Breast epithelium (tissue), 4 donors: Measurements from ENCODE around the gene SEPTIN6. TPM values are rescaled to one million over a fixed set of nuclear protein-coding genes. Genes with fewer than 3 reads are reported as not detected.
A peak's percentile ranks its signal among the peaks of the same experiment; 100 is the strongest.

ENCODE experiments used
- DNase-seq, 2 donors: peaks; one replicate each; pipeline ENCODE4 v3.0.0-alpha.2; 2019; ENCODE audit warnings: low spot score in 2 of 2
- H3K27ac ChIP-seq, 2 donors: fragments of 200-600 bp; sonication (generic) in 1 of 2; one replicate each; pipeline ENCODE4 v1.5.1; 2016 to 2019; ENCODE audit warnings: mild to moderate bottlenecking in 1 of 2
- H3K27me3 ChIP-seq, 2 donors: fragments of 200-600 bp; sonication (generic) in 1 of 2; one replicate each; pipeline versions ENCODE4 v1.5.1 to v1.6.0; 2017 to 2019; ENCODE audit warnings: control low read depth in 1 of 2, mild to moderate bottlenecking in 1 of 2
- H3K36me3 ChIP-seq: fragments of 200-600 bp; one replicate; pipeline ENCODE4 v1.5.1; 2019
- H3K4me1 ChIP-seq, 2 donors: fragments of 200-600 bp; sonication (generic); one replicate each; pipeline ENCODE4 v1.5.1; 2016 to 2019; ENCODE audit warnings: control low read depth in 1 of 2
- H3K4me3 ChIP-seq, 3 donors: fragments of 200-600 bp; sonication (generic); 1 replicate in 2 of 3; 2 replicates in 1 of 3; pipeline ENCODE4 v1.5.1; 2016 to 2019; ENCODE audit warnings: mild to moderate bottlenecking in 3 of 3, moderate library complexity in 2 of 3
- H3K9me3 ChIP-seq, 2 donors: fragments of 200-600 bp; sonication (generic) in 1 of 2; one replicate each; pipeline ENCODE4 v1.5.1; 2016 to 2019; ENCODE audit warnings: control low read depth in 1 of 2
- CTCF ChIP-seq, 3 donors: fragments of 450-650 bp; IDR thresholded peaks; one replicate each; pipeline ENCODE4 v1.5.1; 2016 to 2017; ENCODE audit warnings: antibody characterized with exemption in 3 of 3, mild to moderate bottlenecking in 3 of 3, moderate library complexity in 3 of 3
- POLR2A ChIP-seq: fragments of 450-650 bp; IDR thresholded peaks from one replicate; pipeline ENCODE4 v1.6.1; 2016; ENCODE audit warnings: antibody characterized with exemption, mild to moderate bottlenecking, moderate library complexity
- POLR2AphosphoS5 ChIP-seq, 3 donors: sonication (generic); formaldehyde crosslinking; IDR thresholded peaks; one replicate each; pipeline ENCODE4 v1.6.1; 2017; ENCODE audit warnings: antibody characterized with exemption in 3 of 3
- intact Hi-C: fragments of 100-400 bp; cut with DNase I; formaldehyde crosslinking; loops from one replicate; pipeline ENCODE4 v1.15.1; 2023; ENCODE audit warnings: low total_unique reads
- total RNA-seq, 3 donors: library from RNA; depleted of rRNA; stranded (reverse); fragments of >200 nt; gene quantifications; one replicate each; pipeline ENCODE4 v1.1.0, GENCODE V29; 2016

SEPTIN6 gene
- total RNA-seq, 3 donors from 2014 or later: 13.1 to 29.2 (median 23.3) TPM

- no peaks in the 10 kb centered on the region for H3K27me3 ChIP-seq
- intact Hi-C loops: no loop called here
- H3K9me3 ChIP-seq: no peaks in the 10 kb centered on the region
- TF ChIP-seq POLR2AphosphoS5 (IDR thresholded peaks at IDR 0.05) (no peak), CTCF (IDR thresholded peaks at IDR 0.05) (no peak), POLR2A (no peak)
- DNase-seq: no peak
- H3K4me3 ChIP-seq: no peak overlapping the region
- no peak overlapping the region for H3K27ac ChIP-seq
- H3K36me3 ChIP-seq: no peaks in the 10 kb centered on the region
- H3K4me1 ChIP-seq: no peaks in the 10 kb centered on the region
Measured at GRCh38 chrX:119661486-119661885, 31.5 kb downstream of the SEPTIN6 start.

DNA sequence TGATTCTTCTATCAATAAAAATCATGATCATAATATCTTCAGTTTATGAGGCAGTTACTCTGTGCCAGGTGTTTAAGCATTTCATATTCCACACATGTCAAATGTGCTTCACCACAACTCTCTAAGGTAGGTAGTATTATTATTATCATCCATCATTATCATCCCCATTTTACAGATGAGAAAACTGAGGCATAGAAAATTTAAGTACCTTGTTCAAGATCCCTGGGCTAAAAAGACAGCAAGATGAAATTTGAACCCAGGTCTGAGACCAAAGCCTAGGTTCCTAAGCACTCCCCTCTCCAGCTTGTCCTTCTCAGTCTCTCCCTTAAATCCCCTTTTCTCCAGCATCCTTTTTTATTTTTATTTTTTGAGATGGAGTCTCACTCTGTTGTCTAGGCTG is 33.4 kb downstream of the SEPTIN6 start:
- no peaks in the 10 kb centered on the region for H3K4me1 ChIP-seq
- intact Hi-C loops: no loop called here
- no peak for TF ChIP-seq CTCF (IDR thresholded peaks at IDR 0.05)
- TF ChIP-seq POLR2AphosphoS5 (IDR thresholded peaks at IDR 0.05): no peak
- TF ChIP-seq POLR2A: no peak

GRCh38 chrX:119655125-119655524 is 37.8 kb downstream of the SEPTIN6 start:
- no peak overlapping the region for H3K27ac ChIP-seq
- no peak for DNase-seq
- intact Hi-C loops: no loop called here
- H3K27me3 ChIP-seq: peaks cover 0 to 7% of the 10 kb centered on the region in 2 donors
- H3K4me3 ChIP-seq: no peak overlapping the region
- H3K36me3 ChIP-seq: no peaks in the 10 kb centered on the region
- TF ChIP-seq CTCF (IDR thresholded peaks at IDR 0.05): no peak
- TF ChIP-seq POLR2A: no peak
- no peak for TF ChIP-seq POLR2AphosphoS5 (IDR thresholded peaks at IDR 0.05)
- H3K4me1 ChIP-seq: no peaks in the 10 kb centered on the region
- H3K9me3 ChIP-seq: no peaks in the 10 kb centered on the region

More for the DNA sequence above, 33.4 kb downstream of the SEPTIN6 start:
- no peaks in the 10 kb centered on the region for H3K9me3 ChIP-seq
- H3K27me3 ChIP-seq: no peaks in the 10 kb centered on the region
- H3K36me3 ChIP-seq: no peaks in the 10 kb centered on the region
- DNase-seq: no peak
- no peak overlapping the region for H3K27ac ChIP-seq
- H3K4me3 ChIP-seq: no peak overlapping the region

DNA sequence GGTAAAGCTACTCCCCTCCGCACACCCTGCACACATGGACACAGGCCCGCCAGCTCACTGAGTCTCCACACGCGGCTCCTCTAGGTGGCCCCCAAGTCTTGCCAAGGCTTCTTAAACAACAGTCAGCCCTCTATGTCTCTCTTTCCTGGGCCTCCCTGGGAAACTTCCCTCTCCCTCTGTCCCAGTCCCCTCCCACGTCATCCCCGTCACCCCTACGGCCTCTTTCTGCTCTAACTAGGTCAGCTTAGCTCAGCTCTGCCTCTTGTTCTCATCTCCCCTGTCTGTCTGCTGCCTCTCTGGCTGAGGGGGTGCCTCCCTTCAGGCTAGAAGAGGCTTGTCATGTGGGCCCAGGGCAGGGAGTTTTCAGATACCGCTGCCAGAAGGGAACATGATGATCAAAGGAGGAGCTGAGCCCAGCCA is 38.8 kb downstream of the SEPTIN6 start:
- TF ChIP-seq POLR2AphosphoS5 (IDR thresholded peaks at IDR 0.05): no peak
- no peak for TF ChIP-seq CTCF (IDR thresholded peaks at IDR 0.05)
- TF ChIP-seq POLR2A: no peak
- peak in 1 of 2 donors; percentile 17 for DNase-seq
- H3K9me3 ChIP-seq: no peaks in the 10 kb centered on the region
- H3K4me3 ChIP-seq: no peak overlapping the region
- H3K4me1 ChIP-seq: no peaks in the 10 kb centered on the region
- H3K27ac ChIP-seq: no peak overlapping the region
- intact Hi-C loops: no loop called here
- H3K36me3 ChIP-seq: no peaks in the 10 kb centered on the region
- H3K27me3 ChIP-seq: peaks cover 0 to 7% of the 10 kb centered on the region in 2 donors

DNA sequence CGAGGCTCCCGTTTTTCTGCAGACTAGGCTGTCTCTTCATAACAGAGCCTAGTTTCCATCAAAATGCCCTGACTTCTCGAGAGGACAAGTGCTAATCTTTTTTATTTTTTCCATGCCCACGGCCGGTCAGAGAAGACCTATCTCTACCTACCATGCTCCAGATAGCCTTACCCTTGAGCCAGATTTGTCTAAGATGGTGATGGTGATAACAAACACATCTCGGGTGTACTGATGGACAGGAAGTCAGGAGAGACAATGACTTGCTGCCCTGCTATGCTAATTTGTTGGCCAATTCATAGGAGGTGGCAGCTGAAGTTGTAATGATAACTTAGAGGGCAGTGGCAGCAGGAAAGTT is 44.6 kb downstream of the SEPTIN6 start:
- TF ChIP-seq CTCF (IDR thresholded peaks at IDR 0.05) (no peak), POLR2AphosphoS5 (IDR thresholded peaks at IDR 0.05) (no peak), POLR2A (no peak)
- Histone ChIP-seq H3K9me3 (no peaks in the 10 kb centered on the region), H3K36me3 (no peaks in the 10 kb centered on the region), H3K4me3 (no peak overlapping the region), H3K27me3 (peaks cover 0 to 9% of the 10 kb centered on the region in 2 donors), H3K27ac (no peak overlapping the region), H3K4me1 (no peaks in the 10 kb centered on the region)
- no peak for DNase-seq
- intact Hi-C loops: no loop called here
